Lower leg skin (tissue), 4 donors: Measurements from ENCODE around the gene CTNNB1. TPM values are rescaled to one million over a fixed set of nuclear protein-coding genes. Genes with fewer than 3 reads are reported as not detected.

Source experiments
- DNase-seq, 2 donors: peaks; one replicate each; pipeline ENCODE4 v3.0.0-alpha.2; 2019; ENCODE audit warnings: low spot score in 2 of 2
- H3K4me3 ChIP-seq: fragments of 200-600 bp; sonication (generic); 2 replicates; pipeline ENCODE4 v1.5.1; 2017; ENCODE audit warnings: mild to moderate bottlenecking, low read depth; ENCODE audit not compliant: poor library complexity, severe bottlenecking
- CTCF ChIP-seq, 3 donors: fragments of 450-650 bp; IDR thresholded peaks; one replicate each; pipeline ENCODE4 v1.5.1; 2016; ENCODE audit warnings: antibody characterized with exemption in 3 of 3, mild to moderate bottlenecking in 3 of 3, moderate library complexity in 2 of 3
- POLR2A ChIP-seq, 2 donors: fragments of 450-650 bp; IDR thresholded peaks; one replicate each; pipeline ENCODE4 v1.6.1; 2016 to 2017; ENCODE audit warnings: antibody characterized with exemption in 2 of 2, mild to moderate bottlenecking in 1 of 2, moderate library complexity in 1 of 2
- WGBS, 2 donors: methylation state at CpG; one replicate each; pipeline ENCODE4 v1.1.5; 2018; 5-methylcytosine and 5-hydroxymethylcytosine counted together
- intact Hi-C: fragments of 100-400 bp; cut with DNase I; formaldehyde crosslinking; loops from one replicate; pipeline ENCODE4 v1.15.0; 2023; ENCODE audit warnings: low total_unique reads
- total RNA-seq, 4 donors: library from RNA; depleted of rRNA; stranded (reverse); fragments of >200 nt; gene quantifications; one replicate each; pipeline ENCODE4 v1.1.0, GENCODE V29; 2016

The CTNNB1 gene
- total RNA-seq, 4 donors from 2014 or later = 263 to 421 (median 300) TPM

DNA sequence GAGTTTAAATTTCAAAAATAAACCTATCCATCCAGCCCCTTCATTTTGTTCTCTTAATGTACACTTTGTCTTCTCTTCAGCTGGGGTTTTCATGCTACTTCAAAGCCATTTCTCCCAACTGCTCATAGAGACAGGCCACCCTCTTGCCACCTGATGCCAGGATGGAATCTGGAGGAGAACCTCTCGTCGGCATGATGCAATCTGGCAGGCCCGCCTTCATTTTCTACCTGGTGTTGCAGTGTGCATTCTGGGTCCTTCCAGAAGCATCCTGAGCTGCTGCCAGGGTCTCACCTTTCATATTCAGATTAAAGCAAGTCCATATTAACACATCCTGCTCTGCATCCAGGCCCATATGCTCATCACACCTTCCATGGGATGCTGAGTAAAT, 60.8 kb downstream of the CTNNB1 start:
- DNase-seq = no peak
- no peak overlapping the region for H3K4me3 ChIP-seq
- TF ChIP-seq CTCF (IDR thresholded peaks at IDR 0.05) (no peak), POLR2A (IDR thresholded peaks at IDR 0.05) (no peak)
- intact Hi-C loops = no loop called here
- 71 to 89% methylated on average over 3 of the region's 3 CpGs for WGBS, 2 donors

- WGBS, 2 donors = 77 to 79% methylated on average over 11 of the region's 11 CpGs
- intact Hi-C loops = no loop called here
- no peak overlapping the region for H3K4me3 ChIP-seq
- no peak for DNase-seq
- no peak for TF ChIP-seq POLR2A (IDR thresholded peaks at IDR 0.05)
- no peak for TF ChIP-seq CTCF (IDR thresholded peaks at IDR 0.05)
These were observed 65.8 kb downstream of the CTNNB1 start for GRCh38 chr3:41265011-41265545.

- no peak for DNase-seq
- H3K4me3 ChIP-seq = no peak overlapping the region
- WGBS, 2 donors = 69 to 75% methylated on average over 3 of the region's 3 CpGs
- intact Hi-C loops = no loop called here
- TF ChIP-seq CTCF (IDR thresholded peaks at IDR 0.05) = no peak
- no peak for TF ChIP-seq POLR2A (IDR thresholded peaks at IDR 0.05)
These were observed 66.5 kb downstream of the CTNNB1 start for GRCh38 chr3:41265823-41266273.

- intact Hi-C loops = no loop called here
- TF ChIP-seq CTCF (IDR thresholded peaks at IDR 0.05) = peak in 1 of 3 donors; percentile 54
- no peak for TF ChIP-seq POLR2A (IDR thresholded peaks at IDR 0.05)
- no peak for DNase-seq
- 91 to 94% methylated on average over 8 of the region's 8 CpGs for WGBS, 2 donors
- H3K4me3 ChIP-seq = no peak overlapping the region
These were observed 68.8 kb downstream of the CTNNB1 start for GRCh38 chr3:41267975-41268640.

- WGBS, 2 donors = 92 to 98% methylated on average over 1 of the region's 1 CpG
- TF ChIP-seq CTCF (IDR thresholded peaks at IDR 0.05) (no peak), POLR2A (IDR thresholded peaks at IDR 0.05) (no peak)
- intact Hi-C loops = no loop called here
- DNase-seq = no peak
- H3K4me3 ChIP-seq = no peak overlapping the region
These were observed 73.4 kb downstream of the CTNNB1 start for GRCh38 chr3:41272667-41273066.
